Activated naive CD8-positive, alpha-beta T cell treated with anti-CD3 and anti-CD28 coated beads, Interleukin-2, amount 50 U/mL, for 24 hours (primary cell): ENCODE data around the gene CNP.
"Not testable (repeated sequence)": the region's sequence is repeated elsewhere in the genome, so short reads cannot be mapped to it uniquely, and the experiment has no call there.

Source experiments
- ATAC-seq: fragments of 150-1000 bp; cut with Tn5 transposase; one replicate; pipeline ENCODE4 v1.10.0; 2021
- DNase-seq: peaks from one replicate; pipeline ENCODE4 v3.0.0; 2021
- H3K27ac Mint-ChIP-seq: one replicate; pipeline ENCODE4 v1.8.0; 2021; ENCODE audit warnings: mild to moderate bottlenecking, mixed read lengths
- H3K27me3 Mint-ChIP-seq: one replicate; pipeline ENCODE4 v1.8.0; 2021; ENCODE audit warnings: mixed read lengths
- H3K36me3 Mint-ChIP-seq: one replicate; pipeline ENCODE4 v1.8.0; 2021; ENCODE audit warnings: low read depth, mixed read lengths
- H3K4me1 Mint-ChIP-seq: one replicate; pipeline ENCODE4 v1.8.0; 2021; ENCODE audit warnings: mixed read lengths
- H3K4me3 Mint-ChIP-seq: one replicate; pipeline ENCODE4 v1.8.0; 2021; ENCODE audit warnings: mild to moderate bottlenecking, moderate library complexity, mixed read lengths
- H3K9me3 Mint-ChIP-seq: one replicate; pipeline ENCODE4 v1.8.0; 2021; ENCODE audit warnings: mixed read lengths

The CNP gene

GRCh38 chr17:41966463-41967140 lies at the start of gene CNP:
TSS of gene CNP (plus strand) at chr17:41966795. CDS start at chr17:41966885, 90 bp downstream.
- Mint-ChIP-seq H3K27me3 (no peaks in the 10 kb centered on the region), H3K27ac (peak within 1 kb of the TSS; percentile 83), H3K4me3 (peak within 1 kb of the TSS; percentile 82), H3K36me3 (peaks cover 16% of the 10 kb centered on the region), H3K4me1 (peaks cover 32% of the 10 kb centered on the region), H3K9me3 (no peaks in the 10 kb centered on the region)
- ATAC-seq (peak; percentile 77), DNase-seq (peak; percentile 93)

- Mint-ChIP-seq H3K27ac (peak overlapping the region; percentile 77), H3K4me3 (peak overlapping the region; percentile 90), H3K4me1 (peaks cover 38% of the 10 kb centered on the region), H3K27me3 (no peaks in the 10 kb centered on the region), H3K9me3 (no peaks in the 10 kb centered on the region), H3K36me3 (peaks cover 29% of the 10 kb centered on the region)
- ATAC-seq (no peak), DNase-seq (no peak)
Measured at GRCh38 chr17:41917192-41917591, 49.4 kb upstream of the CNP start.

- H3K4me3 Mint-ChIP-seq, result peak overlapping the region; percentile 90
- peak; percentile 56 for DNase-seq
- H3K9me3 Mint-ChIP-seq, result no peaks in the 10 kb centered on the region
- peaks cover 23% of the 10 kb centered on the region for H3K36me3 Mint-ChIP-seq
- H3K4me1 Mint-ChIP-seq, result peaks cover 38% of the 10 kb centered on the region
- H3K27me3 Mint-ChIP-seq, result no peaks in the 10 kb centered on the region
- no peak for ATAC-seq
- H3K27ac Mint-ChIP-seq, result peak overlapping the region; percentile 77
Measured at GRCh38 chr17:41917679-41918313, 48.8 kb upstream of the CNP start.

GRCh38 chr17:41918314-41919164 lies 48.1 kb upstream of the CNP start, which contains the start of gene ACLY:
TSS of gene ACLY (minus strand) at chr17:41918951. CDS start at chr17:41913873, 5,078 bp downstream.
- peak within 1 kb of the TSS; percentile 90 for H3K4me3 Mint-ChIP-seq
- DNase-seq, result peak; percentile 97
- peak; percentile 98 for ATAC-seq
- no peaks in the 10 kb centered on the region for H3K27me3 Mint-ChIP-seq
- H3K36me3 Mint-ChIP-seq, result peaks cover 20% of the 10 kb centered on the region
- H3K9me3 Mint-ChIP-seq, result no peaks in the 10 kb centered on the region
- H3K4me1 Mint-ChIP-seq, result peaks cover 38% of the 10 kb centered on the region
- peak within 1 kb of the TSS; percentile 77 for H3K27ac Mint-ChIP-seq

- peak overlapping the region; percentile 77 for H3K27ac Mint-ChIP-seq
- peaks cover 37% of the 10 kb centered on the region for H3K4me1 Mint-ChIP-seq
- H3K4me3 Mint-ChIP-seq, result peak overlapping the region; percentile 90
- no peak for DNase-seq
- peaks cover 18% of the 10 kb centered on the region for H3K36me3 Mint-ChIP-seq
- ATAC-seq, result peak; percentile 14
- no peaks in the 10 kb centered on the region for H3K9me3 Mint-ChIP-seq
- H3K27me3 Mint-ChIP-seq, result no peaks in the 10 kb centered on the region
Measured at GRCh38 chr17:41919165-41919817, 47.3 kb upstream of the CNP start.

GRCh38 chr17:41919840-41920579 lies 46.6 kb upstream of the CNP start:
- Mint-ChIP-seq H3K9me3 (no peaks in the 10 kb centered on the region), H3K36me3 (peaks cover 12% of the 10 kb centered on the region), H3K27ac (peak overlapping the region; percentile 38), H3K27me3 (no peaks in the 10 kb centered on the region), H3K4me3 (peak overlapping the region; percentile 90), H3K4me1 (peaks cover 30% of the 10 kb centered on the region)
- DNase-seq (no peak), ATAC-seq (no peak)

- DNase-seq, result no peak
- Mint-ChIP-seq H3K4me3 (no peak overlapping the region), H3K4me1 (peaks cover 28% of the 10 kb centered on the region), H3K36me3 (peaks cover 12% of the 10 kb centered on the region), H3K27ac (no peak overlapping the region), H3K9me3 (no peaks in the 10 kb centered on the region), H3K27me3 (no peaks in the 10 kb centered on the region)
- no peak for ATAC-seq
Measured at GRCh38 chr17:41920580-41920955, 46.0 kb upstream of the CNP start.

GRCh38 chr17:41925991-41926590 lies 40.5 kb upstream of the CNP start:
- Mint-ChIP-seq H3K27ac (no peak overlapping the region), H3K9me3 (no peaks in the 10 kb centered on the region), H3K4me1 (peaks cover 19% of the 10 kb centered on the region), H3K27me3 (no peaks in the 10 kb centered on the region), H3K4me3 (no peak overlapping the region), H3K36me3 (no peaks in the 10 kb centered on the region)
- ATAC-seq (no peak), DNase-seq (no peak)

- no peaks in the 10 kb centered on the region for H3K36me3 Mint-ChIP-seq
- H3K4me3 Mint-ChIP-seq, result peak overlapping the region; percentile 96
- H3K9me3 Mint-ChIP-seq, result no peaks in the 10 kb centered on the region
- H3K27ac Mint-ChIP-seq, result peak overlapping the region; percentile 93
- H3K4me1 Mint-ChIP-seq, result peaks cover 24% of the 10 kb centered on the region
- DNase-seq, result no peak
- ATAC-seq, result no peak
- no peaks in the 10 kb centered on the region for H3K27me3 Mint-ChIP-seq
Measured at GRCh38 chr17:41928693-41929251, 37.8 kb upstream of the CNP start.

- no peaks in the 10 kb centered on the region for H3K27me3 Mint-ChIP-seq
- peak within 1 kb of the TSS; percentile 96 for H3K4me3 Mint-ChIP-seq
- ATAC-seq, result peak; percentile 99
- H3K36me3 Mint-ChIP-seq, result no peaks in the 10 kb centered on the region
- H3K27ac Mint-ChIP-seq, result peak within 1 kb of the TSS; percentile 93
- no peaks in the 10 kb centered on the region for H3K9me3 Mint-ChIP-seq
- peaks cover 24% of the 10 kb centered on the region for H3K4me1 Mint-ChIP-seq
- DNase-seq, result peak; percentile 96
Measured at GRCh38 chr17:41930009-41930832, 36.4 kb upstream of the CNP start, which contains the start of gene ODAD4. TSS of gene ODAD4 (plus strand) at chr17:41930617. CDS start at chr17:41930724, 107 bp downstream.

GRCh38 chr17:41930833-41931156 lies 35.8 kb upstream of the CNP start:
- H3K36me3 Mint-ChIP-seq, H3K9me3 Mint-ChIP-seq, H3K27me3 Mint-ChIP-seq, DNase-seq: not testable (repeated sequence)
- Mint-ChIP-seq H3K4me3 (peak overlapping the region; percentile 96), H3K27ac (peak overlapping the region; percentile 93), H3K4me1 (peaks cover 24% of the 10 kb centered on the region)
- ATAC-seq, result peak; percentile 21

- not testable (repeated sequence) for H3K27ac Mint-ChIP-seq, DNase-seq, ATAC-seq, H3K36me3 Mint-ChIP-seq, H3K27me3 Mint-ChIP-seq, H3K9me3 Mint-ChIP-seq
- Mint-ChIP-seq H3K4me1 (peaks cover 24% of the 10 kb centered on the region), H3K4me3 (peak overlapping the region; percentile 26)
Measured at GRCh38 chr17:41931715-41932114, 34.9 kb upstream of the CNP start.
